ENCODE results near the gene ADK.

GRCh38 chr10:74379474-74379873 is 228.5 kb downstream of the ADK start:
- no peak for TF ChIP-seq CTCF (IDR thresholded peaks at IDR 0.05 in 8 of 11, conservative IDR thresholded peaks at IDR 0.05 in 3 of 11)
- no peak for TF ChIP-seq POLR2A (IDR thresholded peaks at IDR 0.05)
- TF ChIP-seq POLR2AphosphoS5 (IDR thresholded peaks at IDR 0.05), result no peak
